ENCODE results near the gene WWOX. TPM values are rescaled to one million over a fixed set of nuclear protein-coding genes. Genes with fewer than 3 reads are reported as not detected.

Gene WWOX
- total and polyA plus RNA-seq, 2 experiments from 2014 or later, result 17.0 to 39.8 TPM

DNA sequence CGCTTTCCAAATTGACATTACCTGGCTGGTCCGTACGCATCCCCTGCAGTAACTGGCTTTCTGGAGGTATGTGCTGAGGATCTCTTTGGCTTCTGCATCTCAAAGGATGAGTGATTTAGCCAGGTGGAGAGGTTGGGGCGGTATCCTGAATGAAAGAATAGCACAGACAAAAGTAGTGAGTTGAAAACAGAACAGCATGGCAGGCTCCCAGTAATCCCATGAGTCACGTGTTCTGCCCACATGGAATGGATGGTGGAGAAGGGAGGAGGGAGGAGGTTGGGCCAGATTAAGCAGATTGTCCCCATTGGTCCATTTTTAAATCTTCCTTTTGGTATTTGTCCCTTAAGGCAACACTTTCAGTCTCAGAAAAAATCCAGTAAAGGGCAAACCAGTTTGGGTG is 176.0 kb downstream of the WWOX start:
- Histone ChIP-seq H2AFZ (no peak overlapping the region), H4K20me1 (ENCODE audit: insufficient read depth, poor library complexity, severe bottlenecking) (no peaks in the 10 kb centered on the region), H3K9me3 (ENCODE audit: low read depth) (no peaks in the 10 kb centered on the region), H3K9me2 (replicated peaks; ENCODE audit: insufficient read depth) (no peaks in the 10 kb centered on the region), H3K4me1 (ENCODE audit: insufficient read depth) (no peaks in the 10 kb centered on the region), H3K4me2 (no peak overlapping the region), H3K27me3 (no peaks in the 10 kb centered on the region), H3K79me2 (no peaks in the 10 kb centered on the region), H3K27ac (no peak overlapping the region), H3K4me3 (no peak overlapping the region), H3K36me3 (replicated peaks; ENCODE audit: insufficient read depth, low read depth) (no peaks in the 10 kb centered on the region)
- 90% methylated on average over 5 of the region's 5 CpGs for WGBS (ENCODE audit: low lambda C conversion rate, missing lambda C conversion rate)
- DNase-seq (ENCODE audit: low spot score), result no peak
- no peak for TF ChIP-seq EZH2phosphoT487 (IDR thresholded peaks at IDR 0.05; ENCODE audit: low read depth, severe bottlenecking, unreplicated experiment)
- TF ChIP-seq EZH2 (IDR thresholded peaks at IDR 0.05; ENCODE audit: borderline replicate concordance), result no peak
- TF ChIP-seq, protein P1, sequence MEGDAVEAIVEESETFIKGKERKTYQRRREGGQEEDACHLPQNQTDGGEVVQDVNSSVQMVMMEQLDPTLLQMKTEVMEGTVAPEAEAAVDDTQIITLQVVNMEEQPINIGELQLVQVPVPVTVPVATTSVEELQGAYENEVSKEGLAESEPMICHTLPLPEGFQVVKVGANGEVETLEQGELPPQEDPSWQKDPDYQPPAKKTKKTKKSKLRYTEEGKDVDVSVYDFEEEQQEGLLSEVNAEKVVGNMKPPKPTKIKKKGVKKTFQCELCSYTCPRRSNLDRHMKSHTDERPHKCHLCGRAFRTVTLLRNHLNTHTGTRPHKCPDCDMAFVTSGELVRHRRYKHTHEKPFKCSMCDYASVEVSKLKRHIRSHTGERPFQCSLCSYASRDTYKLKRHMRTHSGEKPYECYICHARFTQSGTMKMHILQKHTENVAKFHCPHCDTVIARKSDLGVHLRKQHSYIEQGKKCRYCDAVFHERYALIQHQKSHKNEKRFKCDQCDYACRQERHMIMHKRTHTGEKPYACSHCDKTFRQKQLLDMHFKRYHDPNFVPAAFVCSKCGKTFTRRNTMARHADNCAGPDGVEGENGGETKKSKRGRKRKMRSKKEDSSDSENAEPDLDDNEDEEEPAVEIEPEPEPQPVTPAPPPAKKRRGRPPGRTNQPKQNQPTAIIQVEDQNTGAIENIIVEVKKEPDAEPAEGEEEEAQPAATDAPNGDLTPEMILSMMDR (IDR thresholded peaks at IDR 0.05; ENCODE audit: poor library complexity), result no peak

GRCh38 chr16:78277321-78278055 is 178.0 kb downstream of the WWOX start:
- Histone ChIP-seq H2AFZ (no peak overlapping the region), H4K20me1 (ENCODE audit: insufficient read depth, poor library complexity, severe bottlenecking) (no peaks in the 10 kb centered on the region), H3K4me3 (no peak overlapping the region), H3K27ac (no peak overlapping the region), H3K4me2 (peak overlapping the region; percentile 44), H3K4me1 (ENCODE audit: insufficient read depth) (no peaks in the 10 kb centered on the region), H3K36me3 (replicated peaks; ENCODE audit: insufficient read depth, low read depth) (no peaks in the 10 kb centered on the region), H3K9me3 (ENCODE audit: low read depth) (no peaks in the 10 kb centered on the region), H3K9me2 (replicated peaks; ENCODE audit: insufficient read depth) (no peaks in the 10 kb centered on the region), H3K79me2 (no peaks in the 10 kb centered on the region), H3K27me3 (no peaks in the 10 kb centered on the region)
- 42% methylated on average over 12 of the region's 12 CpGs for WGBS (ENCODE audit: low lambda C conversion rate, missing lambda C conversion rate)
- TF ChIP-seq EZH2phosphoT487 (IDR thresholded peaks at IDR 0.05; ENCODE audit: low read depth, severe bottlenecking, unreplicated experiment) (no peak), EZH2 (IDR thresholded peaks at IDR 0.05; ENCODE audit: borderline replicate concordance) (no peak)
- TF ChIP-seq, protein P1 (IDR thresholded peaks at IDR 0.05; ENCODE audit: poor library complexity), result no peak
- DNase-seq (ENCODE audit: low spot score), result no peak

- H2AFZ ChIP-seq, result no peak overlapping the region
- no peaks in the 10 kb centered on the region for H3K9me3 ChIP-seq (ENCODE audit: low read depth)
- no peaks in the 10 kb centered on the region for H3K9me2 ChIP-seq (replicated peaks; ENCODE audit: insufficient read depth)
- no peak overlapping the region for H3K4me3 ChIP-seq
- 75% methylated on average over 3 of the region's 3 CpGs for WGBS (ENCODE audit: low lambda C conversion rate, missing lambda C conversion rate)
- H3K27me3 ChIP-seq, result no peaks in the 10 kb centered on the region
- H3K4me2 ChIP-seq, result peak overlapping the region; percentile 44
- H3K4me1 ChIP-seq (ENCODE audit: insufficient read depth), result no peaks in the 10 kb centered on the region
- DNase-seq (ENCODE audit: low spot score), result no peak
- TF ChIP-seq EZH2 (IDR thresholded peaks at IDR 0.05; ENCODE audit: borderline replicate concordance), result no peak
- TF ChIP-seq EZH2phosphoT487 (IDR thresholded peaks at IDR 0.05; ENCODE audit: low read depth, severe bottlenecking, unreplicated experiment), result no peak
- TF ChIP-seq, protein P1 (IDR thresholded peaks at IDR 0.05; ENCODE audit: poor library complexity), result no peak
- no peaks in the 10 kb centered on the region for H4K20me1 ChIP-seq (ENCODE audit: insufficient read depth, poor library complexity, severe bottlenecking)
- no peak overlapping the region for H3K27ac ChIP-seq
- no peaks in the 10 kb centered on the region for H3K36me3 ChIP-seq (replicated peaks; ENCODE audit: insufficient read depth, low read depth)
- no peaks in the 10 kb centered on the region for H3K79me2 ChIP-seq
Observed at GRCh38 chr16:78278056-78278450, 178.6 kb downstream of the WWOX start.

Data from hepatocyte (in vitro differentiated cells).